Measurements from ENCODE around the gene PROX2.

DNA sequence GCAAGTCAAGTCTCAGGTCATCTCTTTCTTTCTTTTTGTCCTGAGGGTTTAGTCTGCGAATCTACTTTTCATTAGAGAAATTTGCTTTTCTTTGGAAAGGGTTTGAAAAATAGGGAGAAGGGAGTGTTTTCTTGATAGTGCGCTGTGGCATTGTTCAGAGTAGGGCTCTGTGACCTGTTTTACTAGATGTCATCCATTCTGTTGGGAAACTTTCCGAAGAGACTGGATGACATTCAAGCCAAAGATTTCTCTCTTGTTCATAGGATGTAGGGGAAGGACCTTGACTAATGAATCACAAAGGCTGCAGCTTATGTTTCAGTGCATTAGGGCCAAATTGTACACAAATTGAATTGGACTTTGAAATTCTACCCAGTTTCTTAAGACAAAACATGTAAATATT, 20.5 kb upstream of the PROX2 start:
- no peak for TF ChIP-seq POLR2AphosphoS5 (IDR thresholded peaks at IDR 0.05)
- TF ChIP-seq, protein P1, sequence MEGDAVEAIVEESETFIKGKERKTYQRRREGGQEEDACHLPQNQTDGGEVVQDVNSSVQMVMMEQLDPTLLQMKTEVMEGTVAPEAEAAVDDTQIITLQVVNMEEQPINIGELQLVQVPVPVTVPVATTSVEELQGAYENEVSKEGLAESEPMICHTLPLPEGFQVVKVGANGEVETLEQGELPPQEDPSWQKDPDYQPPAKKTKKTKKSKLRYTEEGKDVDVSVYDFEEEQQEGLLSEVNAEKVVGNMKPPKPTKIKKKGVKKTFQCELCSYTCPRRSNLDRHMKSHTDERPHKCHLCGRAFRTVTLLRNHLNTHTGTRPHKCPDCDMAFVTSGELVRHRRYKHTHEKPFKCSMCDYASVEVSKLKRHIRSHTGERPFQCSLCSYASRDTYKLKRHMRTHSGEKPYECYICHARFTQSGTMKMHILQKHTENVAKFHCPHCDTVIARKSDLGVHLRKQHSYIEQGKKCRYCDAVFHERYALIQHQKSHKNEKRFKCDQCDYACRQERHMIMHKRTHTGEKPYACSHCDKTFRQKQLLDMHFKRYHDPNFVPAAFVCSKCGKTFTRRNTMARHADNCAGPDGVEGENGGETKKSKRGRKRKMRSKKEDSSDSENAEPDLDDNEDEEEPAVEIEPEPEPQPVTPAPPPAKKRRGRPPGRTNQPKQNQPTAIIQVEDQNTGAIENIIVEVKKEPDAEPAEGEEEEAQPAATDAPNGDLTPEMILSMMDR (IDR thresholded peaks at IDR 0.05), result no peak
- no peak for TF ChIP-seq POLR2A (IDR thresholded peaks at IDR 0.05)
- TF ChIP-seq EP300 (IDR thresholded peaks at IDR 0.05), result no peak
